Measurements from ENCODE around the gene FXYD1.

DNA sequence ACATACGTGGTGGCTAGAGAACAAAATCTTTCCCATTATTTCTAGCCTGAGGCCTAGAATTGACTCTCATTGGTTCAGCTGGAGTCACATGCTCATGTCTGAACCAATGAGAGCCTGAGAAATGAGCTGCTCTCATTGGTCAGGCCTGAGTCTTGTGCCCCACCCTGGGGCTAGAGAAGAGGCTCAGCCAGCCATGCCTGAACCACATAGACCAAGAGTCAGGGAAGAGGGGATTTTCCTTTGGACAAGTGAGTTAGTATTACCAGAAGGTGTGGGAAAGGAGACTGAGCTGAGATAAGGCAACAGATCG lies 22.8 kb downstream of the FXYD1 start:
- TF ChIP-seq, protein P1, sequence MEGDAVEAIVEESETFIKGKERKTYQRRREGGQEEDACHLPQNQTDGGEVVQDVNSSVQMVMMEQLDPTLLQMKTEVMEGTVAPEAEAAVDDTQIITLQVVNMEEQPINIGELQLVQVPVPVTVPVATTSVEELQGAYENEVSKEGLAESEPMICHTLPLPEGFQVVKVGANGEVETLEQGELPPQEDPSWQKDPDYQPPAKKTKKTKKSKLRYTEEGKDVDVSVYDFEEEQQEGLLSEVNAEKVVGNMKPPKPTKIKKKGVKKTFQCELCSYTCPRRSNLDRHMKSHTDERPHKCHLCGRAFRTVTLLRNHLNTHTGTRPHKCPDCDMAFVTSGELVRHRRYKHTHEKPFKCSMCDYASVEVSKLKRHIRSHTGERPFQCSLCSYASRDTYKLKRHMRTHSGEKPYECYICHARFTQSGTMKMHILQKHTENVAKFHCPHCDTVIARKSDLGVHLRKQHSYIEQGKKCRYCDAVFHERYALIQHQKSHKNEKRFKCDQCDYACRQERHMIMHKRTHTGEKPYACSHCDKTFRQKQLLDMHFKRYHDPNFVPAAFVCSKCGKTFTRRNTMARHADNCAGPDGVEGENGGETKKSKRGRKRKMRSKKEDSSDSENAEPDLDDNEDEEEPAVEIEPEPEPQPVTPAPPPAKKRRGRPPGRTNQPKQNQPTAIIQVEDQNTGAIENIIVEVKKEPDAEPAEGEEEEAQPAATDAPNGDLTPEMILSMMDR (conservative IDR thresholded peaks at IDR 0.05; ENCODE audit: low read depth, low read length): no peak
- TF ChIP-seq EZH2 (IDR thresholded peaks at IDR 0.05; ENCODE audit: borderline replicate concordance, low read depth, low read length, poor library complexity, severe bottlenecking): no peak

Measured in A673 (cell line).